BE2C (cell line): ENCODE results near the gene RBKS.

Experiments
- DNase-seq: peaks from one replicate; pipeline ENCODE4 v3.0.0-alpha.2; 2020
- H3K27me3 ChIP-seq: fragments of 250-450 bp; sonication (Bioruptor Pico); 2 replicates; pipeline ENCODE4 v1.5.1; 2020; ENCODE audit warnings: mild to moderate bottlenecking
- H3K36me3 ChIP-seq: fragments of 250-450 bp; sonication (Bioruptor Pico); 2 replicates; pipeline ENCODE4 v1.5.1; 2020; ENCODE audit warnings: mild to moderate bottlenecking
- H3K4me1 ChIP-seq: fragments of 250-450 bp; sonication (Bioruptor Pico); 2 replicates; pipeline ENCODE4 v1.5.1; 2020
- H3K4me3 ChIP-seq: 2 replicates; pipeline ENCODE4 v1.5.1; 2011; ENCODE audit warnings: low read depth, low read length
- H3K9me3 ChIP-seq: fragments of 250-450 bp; sonication (Bioruptor Pico); 2 replicates; pipeline ENCODE4 v1.5.1; 2020
- CTCF ChIP-seq: IDR thresholded peaks from 2 replicates; pipeline ENCODE4 v1.5.1; 2012; ENCODE audit warnings: mild to moderate bottlenecking, low read depth, low read length

Gene RBKS

GRCh38 chr2:27839022-27839618, 51.1 kb downstream of the RBKS start:
- no peak for TF ChIP-seq CTCF
- peaks cover 17% of the 10 kb centered on the region for H3K4me1 ChIP-seq
- no peak overlapping the region for H3K4me3 ChIP-seq
- H3K27me3 ChIP-seq = no peaks in the 10 kb centered on the region
- H3K9me3 ChIP-seq = peaks cover 3% of the 10 kb centered on the region; the same call in 1 of the 2 replicates
- DNase-seq = peak; percentile 79
- no peaks in the 10 kb centered on the region for H3K36me3 ChIP-seq

GRCh38 chr2:27838502-27838901, 51.7 kb downstream of the RBKS start:
- peaks cover 3% of the 10 kb centered on the region; the same call in 1 of the 2 replicates for H3K9me3 ChIP-seq
- no peak for TF ChIP-seq CTCF

GRCh38 chr2:27833931-27834330, 56.3 kb downstream of the RBKS start:
- no peak for DNase-seq
- Histone ChIP-seq H3K36me3 (no peaks in the 10 kb centered on the region), H3K9me3 (no peaks in the 10 kb centered on the region; the same call in 1 of the 2 replicates), H3K27me3 (no peaks in the 10 kb centered on the region), H3K4me3 (no peak overlapping the region), H3K4me1 (peaks cover 15% of the 10 kb centered on the region)
- TF ChIP-seq CTCF = no peak

More at GRCh38 chr2:27838502-27838901, 51.7 kb downstream of the RBKS start:
- no peak for DNase-seq
- H3K4me3 ChIP-seq = no peak overlapping the region
- H3K36me3 ChIP-seq = no peaks in the 10 kb centered on the region
- H3K4me1 ChIP-seq = peaks cover 20% of the 10 kb centered on the region
- no peaks in the 10 kb centered on the region for H3K27me3 ChIP-seq

- peaks cover 4% of the 10 kb centered on the region; the same call in 1 of the 2 replicates for H3K4me1 ChIP-seq
- H3K36me3 ChIP-seq = no peaks in the 10 kb centered on the region
- no peak for TF ChIP-seq CTCF
- DNase-seq = no peak
- no peak overlapping the region for H3K4me3 ChIP-seq
- H3K9me3 ChIP-seq = no peaks in the 10 kb centered on the region; the same call in 1 of the 2 replicates
- no peaks in the 10 kb centered on the region for H3K27me3 ChIP-seq
Observed at GRCh38 chr2:27832396-27832795, 57.8 kb downstream of the RBKS start.

GRCh38 chr2:27831279-27832050, 58.7 kb downstream of the RBKS start:
- Histone ChIP-seq H3K4me3 (no peak overlapping the region), H3K4me1 (peaks cover 4% of the 10 kb centered on the region; the same call in 1 of the 2 replicates), H3K27me3 (no peaks in the 10 kb centered on the region), H3K36me3 (no peaks in the 10 kb centered on the region), H3K9me3 (no peaks in the 10 kb centered on the region)
- no peak for DNase-seq
- no peak for TF ChIP-seq CTCF

GRCh38 chr2:27830656-27831055, 59.5 kb downstream of the RBKS start:
- Histone ChIP-seq H3K4me1 (peaks cover 4% of the 10 kb centered on the region; the same call in 1 of the 2 replicates), H3K27me3 (no peaks in the 10 kb centered on the region), H3K36me3 (no peaks in the 10 kb centered on the region), H3K4me3 (no peak overlapping the region), H3K9me3 (no peaks in the 10 kb centered on the region)
- TF ChIP-seq CTCF = no peak
- DNase-seq = no peak
